GM08714 (cell line): ENCODE results near the gene SPRR5.

Source experiments
- H3K4me3 ChIP-seq: fragments of 200-500 bp; sonication (Bioruptor generic); 2 replicates; pipeline ENCODE4 v1.5.1; 2014; ENCODE audit warnings: mild to moderate bottlenecking, low read length, inconsistent platforms
- ZNF274 ChIP-seq: IDR thresholded peaks from 2 replicates; pipeline ENCODE4 v1.6.1; 2012; ENCODE audit warnings: mild to moderate bottlenecking, low read depth, low read length

Gene SPRR5

GRCh38 chr1:152961226-152961891 is 14.4 kb downstream of the SPRR5 start:
- TF ChIP-seq ZNF274, result no peak
- H3K4me3 ChIP-seq, result no peak overlapping the region

DNA sequence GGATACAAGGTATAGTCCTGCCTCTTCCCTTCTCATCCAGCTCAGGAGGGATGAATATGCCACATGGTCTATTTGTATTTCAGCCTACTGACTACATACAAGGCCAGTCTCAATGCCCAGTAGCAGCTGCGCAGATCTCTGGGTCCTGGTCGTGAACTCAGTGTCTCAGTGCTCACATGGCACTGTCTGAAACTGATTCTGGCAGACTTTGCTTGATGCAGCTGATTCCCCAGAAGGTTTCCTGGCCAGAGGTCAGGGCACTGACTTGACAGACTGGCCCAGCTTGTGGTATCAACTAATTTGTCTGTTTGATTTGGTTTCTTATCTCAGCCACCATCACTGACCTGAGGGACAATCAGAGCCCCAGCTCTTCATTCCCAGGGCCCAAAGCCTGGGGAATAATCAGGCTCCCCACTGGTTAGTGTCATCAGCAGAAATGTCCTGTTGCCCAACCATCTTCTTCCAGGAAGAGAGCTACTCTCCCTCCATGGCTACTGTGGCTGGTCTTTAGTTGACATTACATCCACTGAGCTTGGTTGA is 15.9 kb downstream of the SPRR5 start:
- H3K4me3 ChIP-seq, result no peak overlapping the region
- TF ChIP-seq ZNF274, result no peak

DNA sequence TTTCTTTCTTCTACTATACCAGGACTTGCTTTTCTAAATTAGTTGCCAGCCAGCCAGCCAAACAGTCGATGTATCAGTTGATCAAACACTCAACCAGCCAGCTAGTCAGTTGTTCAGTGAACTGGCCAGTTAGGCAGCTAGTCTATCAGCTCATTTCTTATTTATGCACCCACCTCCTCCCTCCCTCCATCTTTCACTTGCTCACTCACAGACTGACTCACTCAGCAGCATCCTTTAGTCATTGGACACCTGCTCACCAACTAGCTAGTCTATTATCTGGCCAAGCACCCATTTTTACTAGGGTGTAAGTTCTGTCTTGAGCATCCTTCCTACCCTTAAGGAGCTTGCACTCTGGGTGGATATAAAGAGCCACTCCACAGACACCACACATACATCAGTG is 17.5 kb downstream of the SPRR5 start:
- H3K4me3 ChIP-seq, result no peak overlapping the region
- no peak for TF ChIP-seq ZNF274

DNA sequence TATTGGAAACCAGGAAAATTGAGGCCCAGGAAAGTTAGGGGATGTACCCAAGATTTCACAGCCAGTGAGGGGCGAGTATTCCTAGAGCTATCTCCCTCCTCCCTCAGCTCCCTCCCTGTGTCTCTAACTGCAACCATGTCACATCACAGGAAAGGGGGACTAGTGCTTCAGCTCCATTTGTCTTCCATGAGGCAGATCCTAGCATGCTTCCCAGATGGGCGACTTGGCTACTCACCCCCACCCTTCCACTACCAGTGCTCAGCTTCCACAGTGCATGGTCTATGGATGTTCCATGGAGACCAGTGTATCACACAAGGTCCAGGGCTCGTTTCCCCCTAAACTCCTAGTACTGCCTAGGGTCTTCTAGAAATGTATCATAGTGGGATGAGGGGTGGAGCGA is 18.8 kb downstream of the SPRR5 start:
- H3K4me3 ChIP-seq, result no peak overlapping the region
- no peak for TF ChIP-seq ZNF274

DNA sequence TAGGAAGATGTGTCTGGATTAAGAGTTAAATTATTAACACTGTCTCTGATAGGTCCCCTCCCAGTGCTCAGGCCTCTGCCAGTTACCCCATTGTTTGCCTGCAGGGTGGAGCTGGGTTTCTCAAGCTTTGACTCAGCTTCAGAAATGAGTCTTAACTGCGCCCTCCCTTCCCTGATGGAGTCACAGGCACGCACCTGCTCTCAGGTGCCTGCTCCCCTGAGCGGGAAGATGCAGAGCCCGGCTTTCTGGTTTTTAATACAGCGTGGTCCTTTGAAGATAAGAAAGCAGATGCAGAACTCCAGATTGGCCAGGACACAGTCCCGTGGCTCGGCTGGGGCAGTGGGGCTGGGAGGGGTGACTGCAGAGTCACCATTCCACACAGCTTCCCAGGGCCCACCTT is 20.2 kb downstream of the SPRR5 start:
- no peak overlapping the region for H3K4me3 ChIP-seq
- TF ChIP-seq ZNF274, result no peak

GRCh38 chr1:152968248-152968647 is 21.2 kb downstream of the SPRR5 start:
- no peak for TF ChIP-seq ZNF274
- no peak overlapping the region for H3K4me3 ChIP-seq

- TF ChIP-seq ZNF274, result no peak
- no peak overlapping the region for H3K4me3 ChIP-seq
Measured at GRCh38 chr1:152969036-152969435, 22.0 kb downstream of the SPRR5 start.

GRCh38 chr1:152970495-152970894 is 23.5 kb downstream of the SPRR5 start, which contains the start of gene SPRR4:
SPRR4 (plus strand) TSS chr1:152970648; CDS start chr1:152971891, 1,243 bp downstream.
- TF ChIP-seq ZNF274, result no peak
- no peak within 1 kb of the TSS for H3K4me3 ChIP-seq

DNA sequence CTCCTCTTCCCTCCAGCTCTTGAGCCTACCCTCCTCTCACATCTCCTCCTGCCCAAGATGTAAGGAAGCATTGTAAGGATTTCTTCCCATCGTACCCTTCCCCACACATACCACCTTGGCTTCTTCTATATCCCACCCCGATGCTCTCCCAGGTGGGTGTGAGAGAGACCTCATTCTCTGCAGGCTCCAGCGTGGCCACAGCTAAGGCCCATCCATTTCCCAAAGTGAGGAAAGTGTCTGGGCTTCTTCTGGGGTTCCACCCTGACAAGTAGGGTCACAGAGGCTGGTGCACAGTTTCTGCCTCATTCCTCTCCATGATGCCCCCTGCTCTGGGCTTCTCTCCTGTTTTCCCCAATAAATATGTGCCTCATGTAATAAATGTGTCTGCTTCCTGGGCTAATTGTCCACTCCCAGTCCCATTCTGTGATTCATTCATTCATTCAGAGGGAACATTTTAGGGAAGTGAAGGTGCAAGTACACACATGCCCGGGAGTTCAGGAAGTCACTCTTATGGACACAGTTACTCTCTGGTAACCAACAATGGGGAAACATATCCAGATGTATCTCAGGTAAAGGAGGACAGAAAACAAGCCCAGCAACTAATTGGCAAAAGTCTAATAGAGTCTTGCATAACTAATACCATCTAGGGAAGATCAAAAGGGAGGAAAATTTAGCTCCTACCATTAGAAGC is 25.3 kb downstream of the SPRR5 start:
- no peak for TF ChIP-seq ZNF274
- H3K4me3 ChIP-seq, result no peak overlapping the region

DNA sequence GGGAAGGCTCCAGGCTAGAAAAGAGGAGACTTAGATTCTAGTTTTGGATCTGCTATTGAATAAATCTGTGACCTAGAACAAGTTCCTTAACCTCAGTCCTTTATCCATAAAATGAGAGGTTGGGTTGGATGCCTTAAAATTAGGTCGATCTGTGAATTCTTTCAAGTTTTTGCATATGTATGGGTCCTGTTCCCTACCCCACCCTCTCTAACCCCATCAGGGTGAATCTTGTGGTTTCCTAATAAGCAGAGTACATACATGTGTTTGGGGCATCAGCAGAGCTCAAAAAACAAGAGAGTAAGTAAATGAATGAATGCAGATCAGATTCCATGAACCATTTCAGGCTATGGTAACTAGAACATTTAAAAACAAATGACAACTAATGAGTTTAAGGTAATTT is 29.7 kb downstream of the SPRR5 start:
- TF ChIP-seq ZNF274, result no peak
- H3K4me3 ChIP-seq, result no peak overlapping the region

DNA sequence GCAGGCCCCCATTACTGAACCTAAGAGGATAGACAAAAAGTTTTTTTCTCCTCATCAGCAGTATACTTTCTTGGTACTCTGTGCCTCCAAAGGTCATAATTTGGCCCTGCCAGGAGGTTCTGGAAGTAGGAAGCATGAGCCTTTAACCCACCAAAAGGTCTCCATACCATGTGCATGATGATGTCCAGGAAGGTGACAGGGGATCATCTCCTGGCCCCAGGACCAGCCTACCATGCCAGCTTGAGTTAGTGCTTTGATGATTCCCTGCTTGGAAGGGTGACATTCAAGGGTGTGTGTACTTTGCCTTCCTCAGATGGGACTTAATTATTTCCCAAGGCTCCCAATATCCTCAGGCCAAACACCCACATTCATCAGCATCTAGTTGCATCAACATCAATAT is 30.6 kb downstream of the SPRR5 start:
- no peak overlapping the region for H3K4me3 ChIP-seq
- no peak for TF ChIP-seq ZNF274

GRCh38 chr1:152980676-152981075 is 33.7 kb downstream of the SPRR5 start:
- no peak overlapping the region for H3K4me3 ChIP-seq
- no peak for TF ChIP-seq ZNF274

GRCh38 chr1:152981146-152981871 is 34.3 kb downstream of the SPRR5 start:
- TF ChIP-seq ZNF274, result no peak
- H3K4me3 ChIP-seq, result no peak overlapping the region

GRCh38 chr1:152982076-152982475 is 35.1 kb downstream of the SPRR5 start:
- TF ChIP-seq ZNF274, result no peak
- no peak overlapping the region for H3K4me3 ChIP-seq

DNA sequence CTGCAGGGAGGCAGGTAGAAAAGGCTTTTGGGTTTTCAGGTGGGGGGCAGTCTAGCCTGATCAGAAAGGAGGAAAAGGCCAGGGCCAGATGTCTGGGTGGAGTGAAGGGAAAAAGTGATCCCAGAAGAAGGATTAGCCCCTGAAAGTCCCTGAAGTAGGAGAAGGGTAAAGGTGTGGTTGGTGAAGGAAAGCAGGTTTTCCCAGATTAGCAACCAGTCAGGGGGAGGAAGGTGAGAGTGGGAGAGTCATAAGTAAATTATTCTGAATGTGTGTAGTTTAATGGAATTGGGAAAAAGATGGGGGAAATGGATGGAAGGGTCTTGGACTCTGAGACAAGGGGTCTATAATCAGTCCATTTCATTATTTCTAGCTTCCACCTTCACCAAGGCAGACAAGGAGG is 36.2 kb downstream of the SPRR5 start:
- no peak overlapping the region for H3K4me3 ChIP-seq
- no peak for TF ChIP-seq ZNF274
